KBM-7 (cell line): ENCODE data around the gene STK11.

Source experiments
- DNase-seq: peaks from one replicate; pipeline ENCODE4 v3.0.0-alpha.2; 2015
- in situ Hi-C: fragments of 300-500 bp; cut with MboI; formaldehyde crosslinking; loops from 2 replicates; pipeline ENCODE4 v1.14.3; 2020; ENCODE audit warnings: low sequenced_read_pairs, low pct_unique_long_range_greater_than_20kb, mixed read lengths

Gene STK11

GRCh38 chr19:1222394-1222793 is 16.8 kb downstream of the STK11 start:
- in situ Hi-C loops = no loop called here
- no peak for DNase-seq

- DNase-seq = no peak
- in situ Hi-C loops = no loop called here
Observed at GRCh38 chr19:1223018-1223855, 17.7 kb downstream of the STK11 start.

- DNase-seq = no peak
- in situ Hi-C loops = no loop called here
Observed at GRCh38 chr19:1224047-1224825, 18.7 kb downstream of the STK11 start.

GRCh38 chr19:1224847-1225246 is 19.3 kb downstream of the STK11 start:
- DNase-seq = no peak
- in situ Hi-C loops = no loop called here

- in situ Hi-C loops = no loop called here
Observed at GRCh38 chr19:1225440-1226226, 20.1 kb downstream of the STK11 start.

GRCh38 chr19:1226227-1226518 is 20.6 kb downstream of the STK11 start:
- in situ Hi-C loops = no loop called here
- no peak for DNase-seq

More at GRCh38 chr19:1225440-1226226, 20.1 kb downstream of the STK11 start:
- DNase-seq = no peak

GRCh38 chr19:1226522-1227303 is 21.1 kb downstream of the STK11 start:
- in situ Hi-C loops = no loop called here
- no peak for DNase-seq

- DNase-seq = no peak
- in situ Hi-C loops = no loop called here
Observed at GRCh38 chr19:1227304-1228054, 21.9 kb downstream of the STK11 start.

GRCh38 chr19:1228161-1228957 is 22.8 kb downstream of the STK11 start:
- in situ Hi-C loops = no loop called here
- DNase-seq = no peak

GRCh38 chr19:1229056-1229923 is 23.7 kb downstream of the STK11 start:
- in situ Hi-C loops = no loop called here
- DNase-seq = no peak

- no peak for DNase-seq
- in situ Hi-C loops = no loop called here
Observed at GRCh38 chr19:1229924-1230782, 24.6 kb downstream of the STK11 start.

- in situ Hi-C loops = no loop called here
- no peak for DNase-seq
Observed at GRCh38 chr19:1230783-1231489, 25.4 kb downstream of the STK11 start.

- in situ Hi-C loops = no loop called here
Observed at GRCh38 chr19:1231729-1232637, 26.4 kb downstream of the STK11 start.

GRCh38 chr19:1232652-1233072 is 27.1 kb downstream of the STK11 start:
- in situ Hi-C loops = no loop called here
- DNase-seq = no peak

More at GRCh38 chr19:1231729-1232637, 26.4 kb downstream of the STK11 start:
- no peak for DNase-seq
